NT2/D1 (cell line): ENCODE measurements around the gene HLF.

Source experiments
- SUZ12 ChIP-seq: IDR thresholded peaks from 2 replicates; pipeline ENCODE4 v1.6.1; 2011; ENCODE audit not compliant: insufficient read length, insufficient read depth; ENCODE audit errors: extremely low read depth
- YY1 ChIP-seq: IDR thresholded peaks from 2 replicates; pipeline ENCODE4 v1.6.1; 2011; ENCODE audit not compliant: insufficient read length, insufficient read depth
- ZNF274 ChIP-seq: IDR thresholded peaks from 2 replicates; pipeline ENCODE4 v1.6.1; 2011; ENCODE audit warnings: mild to moderate bottlenecking, low read depth, low read length

- TF ChIP-seq YY1 (no peak), ZNF274 (no peak), SUZ12 (no peak)
Measured at GRCh38 chr17:55299162-55299838, 34.5 kb downstream of the HLF start.
